NT2/D1 (cell line): ENCODE results near the gene TMEM239.
"Not testable (repeated sequence)": the region's sequence is repeated elsewhere in the genome, so short reads cannot be mapped to it uniquely, and the experiment has no call there.

ENCODE experiments used
- SUZ12 ChIP-seq: IDR thresholded peaks from 2 replicates; pipeline ENCODE4 v1.6.1; 2011; ENCODE audit not compliant: insufficient read length, insufficient read depth; ENCODE audit errors: extremely low read depth
- YY1 ChIP-seq: IDR thresholded peaks from 2 replicates; pipeline ENCODE4 v1.6.1; 2011; ENCODE audit not compliant: insufficient read length, insufficient read depth
- ZNF274 ChIP-seq: IDR thresholded peaks from 2 replicates; pipeline ENCODE4 v1.6.1; 2011; ENCODE audit warnings: mild to moderate bottlenecking, low read depth, low read length

- not testable (repeated sequence) for TF ChIP-seq SUZ12, YY1, ZNF274
Observed at GRCh38 chr20:2807929-2808328, 8.2 kb upstream of the TMEM239 start.
